CD14-positive monocyte (primary cell): ENCODE results near the gene NEK10. TPM values are rescaled to one million over a fixed set of nuclear protein-coding genes. Genes with fewer than 3 reads are reported as not detected.
A peak's percentile ranks its signal among the peaks of the same experiment; 100 is the strongest.

Experiments
- DNase-seq, 3 donors: peaks; one replicate each; pipeline ENCODE4 v3.0.0-alpha.2; 2011 to 2022
- H2AFZ ChIP-seq: 2 replicates; pipeline ENCODE4 v1.6.0; 2012; ENCODE audit warnings: mild to moderate bottlenecking, low read depth, low read length, inconsistent platforms; ENCODE audit not compliant: insufficient read depth, poor library complexity, severe bottlenecking
- H3K27ac ChIP-seq, 2 donors: 1 replicate in 1 of 2; 2 replicates in 1 of 2; pipeline ENCODE4 v1.5.1; 2012 to 2013; ENCODE audit warnings: low read length in 2 of 2, control low read depth in 1 of 2, inconsistent platforms in 1 of 2, low read depth in 1 of 2, mild to moderate bottlenecking in 1 of 2
- H3K27me3 ChIP-seq, 2 donors: one replicate each; pipeline versions ENCODE4 v1.6.0 to v1.6.1; 2011 to 2013; ENCODE audit warnings: low read length in 2 of 2; ENCODE audit not compliant: control insufficient read depth in 2 of 2, insufficient read depth in 2 of 2
- H3K36me3 ChIP-seq, 2 donors: replicated peaks in 1 of 2; 1 replicate in 1 of 2; 2 replicates in 1 of 2; pipeline versions ENCODE4 v1.5.1 to v1.6.1; 2012 to 2013; ENCODE audit warnings: low read length in 2 of 2, control low read depth in 1 of 2, inconsistent platforms in 1 of 2, mild to moderate bottlenecking in 1 of 2; ENCODE audit not compliant: insufficient read depth in 2 of 2, control insufficient read depth in 1 of 2
- H3K4me1 ChIP-seq, 2 donors: 1 replicate in 1 of 2; 2 replicates in 1 of 2; pipeline versions ENCODE4 v1.5.1 to v1.6.1; 2012 to 2013; ENCODE audit warnings: low read length in 2 of 2, control low read depth in 1 of 2, inconsistent platforms in 1 of 2, mild to moderate bottlenecking in 1 of 2, moderate library complexity in 1 of 2; ENCODE audit not compliant: insufficient read depth in 2 of 2, control insufficient read depth in 1 of 2
- H3K4me2 ChIP-seq: replicated peaks from 2 replicates; pipeline ENCODE3; 2012; ENCODE audit warnings: low read length, moderate library complexity, mild to moderate bottlenecking; ENCODE audit not compliant: poor library complexity, severe bottlenecking; ENCODE audit errors: extremely low read depth
- H3K4me3 ChIP-seq, 3 experiments: fragments of 200-600 bp in 1 of 3; sonication (generic) in 1 of 3; replicated peaks in 1 of 3; 1 replicate in 2 of 3; 2 replicates in 1 of 3; pipeline ENCODE4 v1.5.1; 2011 to 2013; ENCODE audit warnings: low read length in 3 of 3, mild to moderate bottlenecking in 3 of 3, control low read depth in 2 of 3, low read depth in 2 of 3, inconsistent platforms in 1 of 3, moderate library complexity in 1 of 3
- H3K79me2 ChIP-seq: 2 replicates; pipeline ENCODE4 v1.6.0; 2012; ENCODE audit warnings: mild to moderate bottlenecking, control low read depth, inconsistent platforms, low read length, moderate library complexity; ENCODE audit not compliant: insufficient read depth
- H3K9ac ChIP-seq: 2 replicates; pipeline ENCODE4 v1.6.0; 2017; ENCODE audit warnings: low read length, mild to moderate bottlenecking; ENCODE audit not compliant: insufficient read depth, poor library complexity, severe bottlenecking
- H3K9me3 ChIP-seq, 2 donors: replicated peaks in 1 of 2; 1 replicate in 1 of 2; 2 replicates in 1 of 2; pipeline versions ENCODE4 v1.5.1 to v1.6.1; 2012 to 2013; ENCODE audit warnings: low read length in 2 of 2, control low read depth in 1 of 2; ENCODE audit not compliant: control insufficient read depth in 1 of 2, insufficient read depth in 1 of 2
- H4K20me1 ChIP-seq: 2 replicates; pipeline ENCODE4 v1.6.0; 2012; ENCODE audit warnings: mild to moderate bottlenecking, low read length, control low read depth, moderate library complexity; ENCODE audit not compliant: insufficient read depth
- H3K27ac Mint-ChIP-seq, 7 donors: one replicate each; pipeline ENCODE4 v1.8.0; 2020; ENCODE audit warnings: mild to moderate bottlenecking in 7 of 7, mixed read lengths in 7 of 7, moderate library complexity in 6 of 7, inconsistent platforms in 2 of 7
- H3K27me3 Mint-ChIP-seq, 3 donors: one replicate each; pipeline ENCODE4 v1.8.0; 2021 to 2022; ENCODE audit warnings: low read depth in 3 of 3, mild to moderate bottlenecking in 3 of 3, mixed read lengths in 3 of 3, moderate library complexity in 3 of 3, inconsistent platforms in 1 of 3
- H3K36me3 Mint-ChIP-seq, 2 donors: one replicate each; pipeline ENCODE4 v1.8.0; 2020; ENCODE audit warnings: mixed read lengths in 2 of 2, inconsistent platforms in 1 of 2, mild to moderate bottlenecking in 1 of 2
- H3K4me1 Mint-ChIP-seq: one replicate; pipeline ENCODE4 v1.8.0; 2020; ENCODE audit warnings: mild to moderate bottlenecking, mixed read lengths
- H3K4me3 Mint-ChIP-seq, 2 donors: one replicate each; pipeline ENCODE4 v1.8.0; 2020; ENCODE audit warnings: mild to moderate bottlenecking in 2 of 2, mixed read lengths in 2 of 2, moderate library complexity in 1 of 2
- H3K9me3 Mint-ChIP-seq, 7 donors: one replicate each; pipeline ENCODE4 v1.8.0; 2020 to 2022; ENCODE audit warnings: mixed read lengths in 7 of 7, mild to moderate bottlenecking in 6 of 7, moderate library complexity in 6 of 7, inconsistent platforms in 2 of 7
- WGBS: methylation state at CpG from one replicate; pipeline ENCODE4 v1.1.5; 2013; ENCODE audit warnings: missing lambda C conversion rate; ENCODE audit not compliant: insufficient coverage; 5-methylcytosine and 5-hydroxymethylcytosine counted together
- intact Hi-C, 2 donors: fragments of 100-400 bp; cut with micrococcal nuclease; formaldehyde crosslinking; loops; one replicate each; pipeline versions ENCODE4 v1.15.0 to v1.15.1; 2023
- polyA plus RNA-seq, 3 donors: library from polyadenylated mRNA; depleted of rRNA in 1 of 3; unstranded in 2 of 3; stranded (reverse) in 1 of 3; fragments of 300-500 nt in 2 of 3; fragments of >200 nt in 1 of 3; fragmentation: Illumina TruSeq in 2 of 3; gene quantifications; 1 replicate in 2 of 3; 2 replicates in 1 of 3; pipeline ENCODE4 v1.2.3, GENCODE V29; 2012 to 2021
- TF ChIP-seq, protein P1 (sequence below): fragments of 200-600 bp; IDR thresholded peaks from one replicate; pipeline ENCODE4 v1.8.0; 2022; ENCODE audit warnings: antibody characterized with exemption, mild to moderate bottlenecking

Gene NEK10
- polyA plus RNA-seq, 3 donors, result not detected

DNA sequence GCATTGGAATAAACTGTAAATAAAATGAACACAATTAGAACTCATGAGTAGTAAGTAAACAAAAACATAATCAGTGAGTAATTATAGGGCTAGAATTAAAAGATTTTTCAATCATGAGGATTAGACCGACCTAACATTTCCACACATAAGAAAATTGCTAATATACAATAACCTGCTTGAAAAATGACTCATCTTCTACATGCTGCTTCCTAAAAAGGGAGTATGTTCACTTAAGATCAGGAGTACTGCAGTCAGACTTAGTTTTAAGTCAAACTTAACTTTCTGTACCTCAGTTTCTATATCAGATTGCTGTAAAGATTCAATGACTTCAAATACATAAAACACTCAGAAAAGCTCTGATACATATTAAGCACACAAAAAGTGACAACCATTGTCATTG, 22.6 kb upstream of the NEK10 start:
- Mint-ChIP-seq H3K9me3 (no peaks in the 10 kb centered on the region), H3K4me1 (peaks cover 3% of the 10 kb centered on the region), H3K27me3 (no peaks in the 10 kb centered on the region), H3K4me3 (no peak overlapping the region), H3K36me3 (peaks cover 34 to 45% of the 10 kb centered on the region in 2 donors), H3K27ac (no peak overlapping the region)
- no peaks in the 10 kb centered on the region for H3K4me1 ChIP-seq
- no peak for DNase-seq
- no peak overlapping the region for H3K9ac ChIP-seq
- no peaks in the 10 kb centered on the region for H3K27me3 ChIP-seq
- H4K20me1 ChIP-seq, result no peaks in the 10 kb centered on the region
- no peak overlapping the region for H3K4me2 ChIP-seq
- H2AFZ ChIP-seq, result no peak overlapping the region
- no CpG with 5 or more reads among the region's 1 CpG for WGBS
- H3K36me3 ChIP-seq, result peaks cover 35 to 67% of the 10 kb centered on the region in 2 donors
- peak overlapping the region in 1 of 2 donors; percentile 1 for H3K27ac ChIP-seq
- no peak overlapping the region for H3K4me3 ChIP-seq
- TF ChIP-seq, protein P1, sequence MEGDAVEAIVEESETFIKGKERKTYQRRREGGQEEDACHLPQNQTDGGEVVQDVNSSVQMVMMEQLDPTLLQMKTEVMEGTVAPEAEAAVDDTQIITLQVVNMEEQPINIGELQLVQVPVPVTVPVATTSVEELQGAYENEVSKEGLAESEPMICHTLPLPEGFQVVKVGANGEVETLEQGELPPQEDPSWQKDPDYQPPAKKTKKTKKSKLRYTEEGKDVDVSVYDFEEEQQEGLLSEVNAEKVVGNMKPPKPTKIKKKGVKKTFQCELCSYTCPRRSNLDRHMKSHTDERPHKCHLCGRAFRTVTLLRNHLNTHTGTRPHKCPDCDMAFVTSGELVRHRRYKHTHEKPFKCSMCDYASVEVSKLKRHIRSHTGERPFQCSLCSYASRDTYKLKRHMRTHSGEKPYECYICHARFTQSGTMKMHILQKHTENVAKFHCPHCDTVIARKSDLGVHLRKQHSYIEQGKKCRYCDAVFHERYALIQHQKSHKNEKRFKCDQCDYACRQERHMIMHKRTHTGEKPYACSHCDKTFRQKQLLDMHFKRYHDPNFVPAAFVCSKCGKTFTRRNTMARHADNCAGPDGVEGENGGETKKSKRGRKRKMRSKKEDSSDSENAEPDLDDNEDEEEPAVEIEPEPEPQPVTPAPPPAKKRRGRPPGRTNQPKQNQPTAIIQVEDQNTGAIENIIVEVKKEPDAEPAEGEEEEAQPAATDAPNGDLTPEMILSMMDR, result no peak
- H3K79me2 ChIP-seq, result no peaks in the 10 kb centered on the region
- H3K9me3 ChIP-seq, result no peaks in the 10 kb centered on the region
- intact Hi-C loops, result no loop called here

GRCh38 chr3:27387625-27388024, 18.4 kb upstream of the NEK10 start:
- Histone ChIP-seq H2AFZ (no peak overlapping the region), H3K4me3 (no peak overlapping the region), H3K27me3 (no peaks in the 10 kb centered on the region), H3K9me3 (no peaks in the 10 kb centered on the region), H3K36me3 (peaks cover 37 to 72% of the 10 kb centered on the region in 2 donors), H3K79me2 (no peaks in the 10 kb centered on the region), H4K20me1 (no peaks in the 10 kb centered on the region), H3K27ac (no peak overlapping the region), H3K4me1 (peaks cover 0 to 2% of the 10 kb centered on the region in 2 donors), H3K4me2 (no peak overlapping the region), H3K9ac (no peak overlapping the region)
- H3K4me1 Mint-ChIP-seq, result peaks cover 7% of the 10 kb centered on the region
- no peak for DNase-seq
- WGBS, result no CpG with 5 or more reads among the region's 1 CpG
- TF ChIP-seq, protein P1, result no peak
- no peaks in the 10 kb centered on the region for H3K9me3 Mint-ChIP-seq
- H3K4me3 Mint-ChIP-seq, result no peak overlapping the region
- H3K27me3 Mint-ChIP-seq, result no peaks in the 10 kb centered on the region
- intact Hi-C loops, result no loop called here
- H3K27ac Mint-ChIP-seq, result no peak overlapping the region
- H3K36me3 Mint-ChIP-seq, result peaks cover 35 to 37% of the 10 kb centered on the region in 2 donors
